Right cardiac atrium (tissue), 5 donors: ENCODE measurements around the gene RNF2. TPM values are rescaled to one million over a fixed set of nuclear protein-coding genes. Genes with fewer than 3 reads are reported as not detected.

Experiments
- ATAC-seq, 2 donors: fragments of 200-7000 bp; cut with Tn5 transposase; one replicate each; pipeline versions ENCODE4 v1.8.0 to v1.9.1; 2020; ENCODE audit warnings: moderate library complexity in 2 of 2, mild to moderate bottlenecking in 1 of 2
- DNase-seq, 3 donors: peaks; one replicate each; pipeline ENCODE4 v3.0.0-alpha.2; 2020
- H3K27ac ChIP-seq: one replicate; pipeline ENCODE4 v1.5.1; 2013; ENCODE audit warnings: mild to moderate bottlenecking, low read length, control low read depth, moderate library complexity
- H3K27me3 ChIP-seq: one replicate; pipeline ENCODE4 v1.6.1; 2013; ENCODE audit not compliant: control insufficient read depth, insufficient read depth
- H3K4me1 ChIP-seq: one replicate; pipeline ENCODE4 v1.6.1; 2013; ENCODE audit warnings: low read length; ENCODE audit not compliant: control insufficient read depth, insufficient read depth
- H3K4me3 ChIP-seq: one replicate; pipeline ENCODE4 v1.5.1; 2013; ENCODE audit warnings: low read length, control low read depth
- H3K9me3 ChIP-seq: one replicate; pipeline ENCODE4 v1.6.1; 2013; ENCODE audit warnings: low read length; ENCODE audit not compliant: control insufficient read depth
- WGBS: extraction: QIAGEN DNeasy Blood & Tissue Kit; methylation state at CpG from one replicate; pipeline ENCODE4 v1.1.7; 2013; 5-methylcytosine and 5-hydroxymethylcytosine counted together
- intact Hi-C, 4 donors: fragments of 100-400 bp; cut with DNase I; formaldehyde crosslinking; loops; one replicate each; pipeline versions ENCODE4 v1.11.0 to v1.14.0; 2022 to 2023
- polyA plus RNA-seq: library from polyadenylated mRNA; stranded (reverse); fragments of 200-250 nt; gene quantifications from one replicate; pipeline ENCODE4 v1.2.3, GENCODE V29; 2013
- total RNA-seq, 4 donors: library from RNA; stranded (reverse); fragmentation: NEBNext Ultra II Directional; extraction: Animal tissue kit (Norgen Biotek cat#: 25700); gene quantifications; one replicate each; pipeline ENCODE4 v1.2.1, GENCODE V29; 2021
- donor health status: healthy with polysubstance abuse.
- donor health status: DM: no; HTN: yes; CAD: no.
- donor health status: DM: no; HTN: no; CAD: no.
- donor health status: DM: no; HTN: yes; CAD: no; lungs with severe emphysema.
- donor health status: DM: yes; HTN: yes; CAD: no.

The RNF2 gene
- total and polyA plus RNA-seq, 5 donors, result 3.9 to 16.6 (median 13.8) TPM

- H3K4me3 ChIP-seq, result no peak overlapping the region
- DNase-seq (no peak), ATAC-seq (no peak)
- over 99% methylated on average over 4 of the region's 4 CpGs for WGBS
- no peaks in the 10 kb centered on the region for H3K27me3 ChIP-seq
- no peaks in the 10 kb centered on the region for H3K4me1 ChIP-seq
- H3K9me3 ChIP-seq, result peaks cover 6% of the 10 kb centered on the region
- H3K27ac ChIP-seq, result no peak overlapping the region
- intact Hi-C loops, result no loop called here
These were observed 18.0 kb upstream of the RNF2 start for GRCh38 chr1:185027252-185027882.

- ATAC-seq (no peak), DNase-seq (no peak)
- Histone ChIP-seq H3K27me3 (no peaks in the 10 kb centered on the region), H3K4me1 (no peaks in the 10 kb centered on the region), H3K27ac (no peak overlapping the region), H3K4me3 (no peak overlapping the region), H3K9me3 (no peaks in the 10 kb centered on the region)
- 58% methylated on average over 3 of the region's 3 CpGs for WGBS
- intact Hi-C loops, result no loop called here
These were observed 11.7 kb upstream of the RNF2 start for GRCh38 chr1:185033686-185034085.

- no peak overlapping the region for H3K4me3 ChIP-seq
- no peaks in the 10 kb centered on the region for H3K4me1 ChIP-seq
- intact Hi-C loops, result no loop called here
- ATAC-seq, result no peak
- no peaks in the 10 kb centered on the region for H3K9me3 ChIP-seq
- H3K27ac ChIP-seq, result no peak overlapping the region
- no peak for DNase-seq
- no peaks in the 10 kb centered on the region for H3K27me3 ChIP-seq
- 82% methylated on average over 1 of the region's 1 CpG for WGBS
These were observed 10.1 kb upstream of the RNF2 start for GRCh38 chr1:185035258-185035657.

DNA sequence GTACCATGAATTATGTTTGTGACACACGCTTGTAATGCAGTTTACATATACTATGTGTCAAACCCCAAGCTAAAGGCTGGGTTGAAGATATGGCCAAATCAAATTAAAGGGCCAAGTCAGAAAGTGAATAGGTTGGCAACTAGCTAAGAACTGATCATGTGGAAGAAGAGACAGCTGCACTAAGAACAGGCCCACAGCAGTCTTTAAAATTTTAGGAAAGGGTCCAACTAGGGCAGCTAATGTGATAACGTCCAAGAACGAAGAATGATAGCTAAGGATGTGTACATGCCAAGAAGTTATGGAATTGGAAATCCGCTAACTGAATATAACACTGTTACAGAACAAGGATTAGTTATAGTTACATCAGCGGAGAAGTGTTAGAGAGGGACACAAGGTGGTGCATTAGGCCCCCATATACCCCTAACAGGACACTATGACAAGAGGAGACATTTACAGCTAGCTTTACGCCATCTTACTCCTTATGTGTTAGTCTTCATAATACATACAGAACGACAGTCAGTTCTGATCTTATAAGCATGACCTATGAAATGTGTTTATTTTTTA lies 6.5 kb upstream of the RNF2 start:
- H3K4me1 ChIP-seq, result no peaks in the 10 kb centered on the region
- no peaks in the 10 kb centered on the region for H3K9me3 ChIP-seq
- ATAC-seq (no peak), DNase-seq (no peak)
- no peak overlapping the region for H3K4me3 ChIP-seq
- H3K27me3 ChIP-seq, result no peaks in the 10 kb centered on the region
- 80% methylated on average over 7 of the region's 7 CpGs for WGBS
- no peak overlapping the region for H3K27ac ChIP-seq
- intact Hi-C loops, result no loop called here

- no peak for DNase-seq
- Histone ChIP-seq H3K27ac (no peak overlapping the region), H3K4me1 (no peaks in the 10 kb centered on the region), H3K9me3 (no peaks in the 10 kb centered on the region), H3K27me3 (no peaks in the 10 kb centered on the region), H3K4me3 (no peak overlapping the region)
- intact Hi-C loops, result no loop called here
- 82% methylated on average over 4 of the region's 4 CpGs for WGBS
- no peak for ATAC-seq
These were observed 5.5 kb upstream of the RNF2 start for GRCh38 chr1:185039726-185040407.

DNA sequence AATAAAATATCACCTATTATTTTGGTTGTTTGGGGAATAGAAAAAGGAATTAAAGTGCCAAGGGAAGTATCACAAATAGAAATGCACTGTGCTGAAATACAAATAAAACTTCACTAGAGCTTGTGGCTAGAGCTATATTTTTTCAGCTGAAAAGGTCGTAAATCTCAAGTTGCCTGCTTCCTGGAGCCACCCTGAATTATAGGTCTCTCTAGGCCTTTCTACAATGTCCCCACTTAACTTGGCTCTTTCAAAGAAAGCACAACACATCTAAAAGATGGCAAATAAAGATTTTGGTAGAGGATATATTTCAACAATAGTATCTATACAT lies 5.0 kb upstream of the RNF2 start:
- 68% methylated on average over 1 of the region's 1 CpG for WGBS
- Histone ChIP-seq H3K4me3 (no peak overlapping the region), H3K4me1 (no peaks in the 10 kb centered on the region), H3K9me3 (no peaks in the 10 kb centered on the region), H3K27me3 (no peaks in the 10 kb centered on the region), H3K27ac (no peak overlapping the region)
- ATAC-seq (no peak), DNase-seq (no peak)
- intact Hi-C loops, result no loop called here

GRCh38 chr1:185041742-185042141 lies 3.6 kb upstream of the RNF2 start:
- Histone ChIP-seq H3K9me3 (no peaks in the 10 kb centered on the region), H3K27me3 (no peaks in the 10 kb centered on the region), H3K4me1 (no peaks in the 10 kb centered on the region), H3K4me3 (no peak overlapping the region), H3K27ac (no peak overlapping the region)
- intact Hi-C loops, result no loop called here
- ATAC-seq (no peak), DNase-seq (no peak)
- 32% methylated on average over 1 of the region's 1 CpG for WGBS

GRCh38 chr1:185042737-185043136 lies 2.6 kb upstream of the RNF2 start:
- Histone ChIP-seq H3K4me3 (no peak overlapping the region), H3K9me3 (no peaks in the 10 kb centered on the region), H3K27ac (no peak overlapping the region), H3K27me3 (no peaks in the 10 kb centered on the region), H3K4me1 (no peaks in the 10 kb centered on the region)
- intact Hi-C loops, result no loop called here
- WGBS, result 87% methylated on average over 6 of the region's 6 CpGs
- ATAC-seq (no peak), DNase-seq (no peak)

DNA sequence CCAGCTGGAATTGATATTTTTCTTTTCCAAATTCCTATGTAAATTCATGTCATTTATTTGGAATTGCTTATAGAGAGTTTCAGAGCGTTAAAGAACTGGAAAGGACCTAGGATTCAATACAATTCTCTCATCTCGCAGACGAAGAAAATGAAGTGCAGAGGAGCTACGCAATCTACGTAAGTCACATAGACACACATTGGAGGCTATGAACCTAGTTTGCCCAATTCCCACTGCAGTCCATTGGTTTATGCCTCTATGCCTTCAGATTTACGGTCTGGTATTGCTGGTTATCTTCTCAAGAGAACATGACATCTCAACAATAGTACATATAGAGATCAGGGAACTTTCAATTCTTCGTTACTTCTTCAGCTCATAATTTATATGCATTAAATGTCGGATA lies 971 bp upstream of the RNF2 start:
- no peaks in the 10 kb centered on the region for H3K4me1 ChIP-seq
- H3K4me3 ChIP-seq, result no peak overlapping the region
- ATAC-seq, result no peak
- 80% methylated on average over 8 of the region's 8 CpGs for WGBS
- DNase-seq, result no peak
- intact Hi-C loops, result no loop called here
- H3K27me3 ChIP-seq, result no peaks in the 10 kb centered on the region
- no peak overlapping the region for H3K27ac ChIP-seq
- H3K9me3 ChIP-seq, result no peaks in the 10 kb centered on the region

DNA sequence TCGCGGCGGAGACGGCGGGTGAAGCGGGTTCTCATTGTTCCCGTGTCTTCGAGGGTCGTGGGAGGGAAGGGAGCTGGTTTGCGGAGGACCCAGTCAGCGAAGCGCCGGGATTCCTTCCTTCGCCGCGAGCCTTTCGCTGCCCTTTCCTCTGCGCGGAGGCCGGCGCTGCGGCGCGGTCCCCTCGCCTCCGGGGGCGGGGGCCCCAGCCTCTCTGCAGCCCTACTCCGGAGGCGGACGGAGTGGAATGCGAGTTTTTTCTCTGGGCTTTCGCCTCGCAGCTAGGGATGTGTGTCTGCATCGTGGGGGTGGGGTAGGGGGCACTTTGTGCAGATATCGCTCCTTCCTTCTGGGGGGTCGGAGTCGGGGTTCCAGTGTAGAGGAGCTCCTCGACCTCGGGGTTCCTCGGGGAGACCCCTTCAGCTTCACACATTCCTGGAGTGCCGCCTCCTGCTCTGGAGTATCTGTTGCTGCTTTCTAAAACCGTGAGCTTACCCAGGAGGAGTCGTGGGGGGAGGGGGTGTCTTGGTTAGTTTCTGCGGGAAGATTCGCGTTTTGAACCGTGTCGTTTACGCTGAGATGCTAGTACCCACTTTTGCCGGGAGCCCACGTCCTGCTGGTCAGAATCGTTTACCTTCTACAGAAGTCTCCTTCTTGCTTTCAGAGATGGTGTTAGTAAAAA lies 595 bp downstream of the RNF2 start:
- WGBS, result under 1% methylated on average over 52 of the region's 52 CpGs
- Histone ChIP-seq H3K27ac (peak overlapping the region; percentile 54), H3K4me1 (no peaks in the 10 kb centered on the region), H3K27me3 (no peaks in the 10 kb centered on the region), H3K4me3 (peak overlapping the region; percentile 92), H3K9me3 (no peaks in the 10 kb centered on the region)
- peak; percentile 71 to 79 for ATAC-seq
- intact Hi-C loops, result no loop called here
- DNase-seq, result peak in 2 of 3 donors; percentile 17 to 54

GRCh38 chr1:185046668-185047067 lies 1.3 kb downstream of the RNF2 start:
- 2% methylated on average over 5 of the region's 5 CpGs for WGBS
- H3K27ac ChIP-seq, result no peak overlapping the region
- intact Hi-C loops, result no loop called here
- no peaks in the 10 kb centered on the region for H3K9me3 ChIP-seq
- peak overlapping the region; percentile 92 for H3K4me3 ChIP-seq
- ATAC-seq, result no peak
- no peak for DNase-seq
- H3K27me3 ChIP-seq, result no peaks in the 10 kb centered on the region
- no peaks in the 10 kb centered on the region for H3K4me1 ChIP-seq
